ENCODE data around the gene CXCL5.

GRCh38 chr4:73988061-73988460 is 10.4 kb downstream of the CXCL5 start, which contains the start of gene PPBP:
- TF ChIP-seq CTCF (conservative IDR thresholded peaks at IDR 0.05) = no peak
- no peak for TF ChIP-seq ZFX (IDR thresholded peaks at IDR 0.05)

All from C4-2B (cell line).